ENCODE data around the gene TRABD2A.
"Not testable (repeated sequence)": the region's sequence is repeated elsewhere in the genome, so short reads cannot be mapped to it uniquely, and the experiment has no call there.

The TRABD2A gene

DNA sequence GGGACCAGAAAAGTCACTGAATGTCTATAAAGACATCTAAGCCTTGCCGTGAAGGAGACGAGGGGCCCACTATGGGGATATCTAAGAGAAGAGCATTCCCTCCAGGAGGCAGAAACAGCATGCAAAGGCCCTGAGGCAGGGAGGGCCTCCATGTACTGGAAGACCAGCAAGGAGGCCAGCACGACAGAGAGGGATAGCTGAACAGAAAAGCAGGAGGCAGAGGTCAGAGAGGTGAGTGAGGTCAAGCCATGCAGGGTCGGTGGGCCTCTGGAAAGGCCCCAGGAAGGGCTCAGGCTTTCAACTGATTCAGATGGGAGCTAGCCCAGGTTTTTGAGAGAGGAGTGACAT lies 5.7 kb downstream of the TRABD2A start:
- no peaks in the 10 kb centered on the region for H3K36me3 ChIP-seq (ENCODE audit: insufficient read depth, low read length)
- H3K27me3 ChIP-seq (ENCODE audit: control insufficient read depth, insufficient read depth, low read length), result peaks cover 22% of the 10 kb centered on the region
- H3K9ac ChIP-seq (ENCODE audit: low read depth, low read length), result no peak overlapping the region
- H3K4me3 ChIP-seq (ENCODE audit: low read length), result no peak overlapping the region
- no peaks in the 10 kb centered on the region for H3K9me3 ChIP-seq (replicated peaks; ENCODE audit: low read length)
- H3K4me2 ChIP-seq (ENCODE audit: low read length), result no peak overlapping the region
- H3K4me1 ChIP-seq (ENCODE audit: control insufficient read depth, insufficient read depth, low read length), result peaks cover 3% of the 10 kb centered on the region

DNA sequence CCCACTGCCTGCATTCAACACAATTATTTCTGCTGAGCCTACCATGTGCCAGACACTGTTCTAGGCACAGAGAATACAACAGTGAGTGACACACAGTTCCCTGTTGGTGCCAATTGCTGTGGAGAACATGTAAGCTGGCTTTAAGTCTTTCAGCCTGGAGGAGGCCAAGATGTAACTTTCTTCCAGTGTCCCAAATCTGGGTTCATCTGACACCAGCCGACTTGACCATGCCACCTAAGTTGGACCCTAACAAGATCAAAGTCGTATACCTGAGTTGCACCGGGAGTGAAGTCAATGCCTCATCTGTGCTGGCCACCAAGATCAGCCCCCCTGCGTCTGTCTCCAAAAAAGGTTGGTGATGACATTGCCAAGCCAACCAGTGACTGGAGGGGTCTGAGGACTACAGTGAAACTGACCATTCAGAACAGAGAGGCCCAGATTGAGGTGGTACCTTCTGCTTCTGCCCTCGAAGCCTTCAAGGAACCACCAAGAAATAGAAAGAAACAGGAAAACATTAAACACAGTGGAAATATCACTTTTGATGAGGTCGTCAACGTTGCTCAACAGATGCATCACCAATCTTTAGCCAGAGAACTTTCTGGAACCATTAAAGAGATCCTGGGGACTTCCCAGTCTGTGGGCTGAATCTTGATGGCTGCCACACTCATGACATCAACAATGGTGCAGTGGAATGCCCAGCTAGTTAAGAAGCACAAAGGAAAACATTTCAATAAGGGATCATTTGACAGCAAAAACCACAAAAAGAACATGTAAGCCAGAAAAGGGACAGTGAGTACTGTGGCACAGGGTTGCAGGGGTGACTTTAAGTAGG lies 6.3 kb downstream of the TRABD2A start:
- H3K4me2 ChIP-seq (ENCODE audit: low read length), result no peak overlapping the region
- H3K36me3 ChIP-seq (ENCODE audit: insufficient read depth, low read length), result no peaks in the 10 kb centered on the region
- H3K9me3 ChIP-seq (replicated peaks; ENCODE audit: low read length), result no peaks in the 10 kb centered on the region
- peaks cover 18% of the 10 kb centered on the region for H3K27me3 ChIP-seq (ENCODE audit: control insufficient read depth, insufficient read depth, low read length)
- H3K4me3 ChIP-seq (ENCODE audit: low read length), result no peak overlapping the region
- H3K9ac ChIP-seq (ENCODE audit: low read depth, low read length), result no peak overlapping the region
- H3K4me1 ChIP-seq (ENCODE audit: control insufficient read depth, insufficient read depth, low read length), result no peaks in the 10 kb centered on the region

- Histone ChIP-seq H3K9me3 (replicated peaks; ENCODE audit: low read length) (no peaks in the 10 kb centered on the region), H3K4me1 (ENCODE audit: control insufficient read depth, insufficient read depth, low read length) (no peaks in the 10 kb centered on the region), H3K4me3 (ENCODE audit: low read length) (no peak overlapping the region), H3K36me3 (ENCODE audit: insufficient read depth, low read length) (no peaks in the 10 kb centered on the region), H3K9ac (ENCODE audit: low read depth, low read length) (no peak overlapping the region), H3K4me2 (ENCODE audit: low read length) (no peak overlapping the region), H3K27me3 (ENCODE audit: control insufficient read depth, insufficient read depth, low read length) (peaks cover 9% of the 10 kb centered on the region)
These were observed 7.5 kb downstream of the TRABD2A start for GRCh38 chr2:84873350-84873749.

GRCh38 chr2:84872691-84873090 lies 8.2 kb downstream of the TRABD2A start:
- H3K27me3 ChIP-seq (ENCODE audit: control insufficient read depth, insufficient read depth, low read length); H3K4me2 ChIP-seq (ENCODE audit: low read length); H3K4me1 ChIP-seq (ENCODE audit: control insufficient read depth, insufficient read depth, low read length); H3K4me3 ChIP-seq (ENCODE audit: low read length); H3K9me3 ChIP-seq (replicated peaks; ENCODE audit: low read length); H3K9ac ChIP-seq (ENCODE audit: low read depth, low read length); H3K36me3 ChIP-seq (ENCODE audit: insufficient read depth, low read length): not testable (repeated sequence)

GRCh38 chr2:84870306-84870705 lies 10.6 kb downstream of the TRABD2A start:
- Histone ChIP-seq H3K36me3 (ENCODE audit: insufficient read depth, low read length) (no peaks in the 10 kb centered on the region), H3K27me3 (ENCODE audit: control insufficient read depth, insufficient read depth, low read length) (peaks cover 4% of the 10 kb centered on the region), H3K9ac (ENCODE audit: low read depth, low read length) (no peak overlapping the region), H3K4me1 (ENCODE audit: control insufficient read depth, insufficient read depth, low read length) (no peaks in the 10 kb centered on the region), H3K9me3 (replicated peaks; ENCODE audit: low read length) (no peaks in the 10 kb centered on the region), H3K4me2 (ENCODE audit: low read length) (no peak overlapping the region), H3K4me3 (ENCODE audit: low read length) (no peak overlapping the region)

DNA sequence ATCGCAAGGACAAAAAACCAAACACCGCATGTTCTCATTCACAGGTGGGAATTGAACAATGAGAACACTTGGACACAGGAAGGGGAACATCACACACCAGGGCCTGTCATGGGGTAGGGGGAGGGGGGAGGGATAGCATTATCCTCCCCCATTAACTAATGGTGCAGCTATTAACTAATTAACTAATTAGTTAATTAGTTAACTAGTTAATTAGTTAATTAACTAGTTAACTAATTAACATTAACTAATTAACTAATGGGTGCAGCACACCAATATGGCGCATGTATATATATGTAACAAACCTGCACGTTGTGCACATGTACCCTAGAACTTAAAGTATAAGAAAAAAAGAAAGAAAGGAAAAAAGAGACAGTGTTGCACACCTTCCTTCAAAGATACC lies 12.6 kb downstream of the TRABD2A start:
- not testable (repeated sequence) for H3K27me3 ChIP-seq (ENCODE audit: control insufficient read depth, insufficient read depth, low read length); H3K36me3 ChIP-seq (ENCODE audit: insufficient read depth, low read length); H3K4me2 ChIP-seq (ENCODE audit: low read length); H3K4me1 ChIP-seq (ENCODE audit: control insufficient read depth, insufficient read depth, low read length); H3K9ac ChIP-seq (ENCODE audit: low read depth, low read length); H3K4me3 ChIP-seq (ENCODE audit: low read length); H3K9me3 ChIP-seq (replicated peaks; ENCODE audit: low read length)

GRCh38 chr2:84866122-84866521 lies 14.8 kb downstream of the TRABD2A start:
- Histone ChIP-seq H3K9me3 (replicated peaks; ENCODE audit: low read length) (no peaks in the 10 kb centered on the region), H3K4me2 (ENCODE audit: low read length) (no peak overlapping the region), H3K4me3 (ENCODE audit: low read length) (no peak overlapping the region), H3K36me3 (ENCODE audit: insufficient read depth, low read length) (no peaks in the 10 kb centered on the region), H3K9ac (ENCODE audit: low read depth, low read length) (no peak overlapping the region), H3K4me1 (ENCODE audit: control insufficient read depth, insufficient read depth, low read length) (no peaks in the 10 kb centered on the region), H3K27me3 (ENCODE audit: control insufficient read depth, insufficient read depth, low read length) (peaks cover 8% of the 10 kb centered on the region)

DNA sequence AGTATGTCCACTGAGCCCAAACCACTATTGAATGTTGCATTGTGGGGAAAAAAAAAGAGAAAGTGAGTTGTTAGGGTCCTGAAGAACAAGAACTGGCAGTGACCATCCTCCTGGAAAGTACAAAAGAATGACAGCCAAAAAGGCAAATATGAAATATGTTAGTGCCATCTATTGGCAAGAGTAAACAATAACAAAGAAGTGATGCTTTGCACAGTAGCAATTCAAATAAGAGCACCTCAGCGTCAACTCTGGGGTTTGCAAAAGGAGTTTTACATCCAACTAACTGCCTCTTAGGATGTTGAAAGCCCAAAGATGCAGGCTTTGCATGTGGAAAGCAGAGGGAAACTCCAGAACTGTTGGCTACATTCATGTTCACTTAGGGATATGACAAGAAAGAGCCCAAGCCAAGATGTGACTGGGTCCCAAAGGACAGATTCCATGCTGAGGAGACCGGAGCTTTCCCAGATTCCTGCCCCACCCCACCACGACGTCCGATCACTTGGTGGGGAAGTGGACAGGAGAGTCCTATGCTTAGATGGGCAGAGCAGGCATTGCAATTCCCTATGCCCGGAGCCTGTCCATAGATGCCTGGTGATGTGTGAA lies 15.6 kb downstream of the TRABD2A start:
- H3K4me1 ChIP-seq (ENCODE audit: control insufficient read depth, insufficient read depth, low read length), result no peaks in the 10 kb centered on the region
- peaks cover 13% of the 10 kb centered on the region for H3K27me3 ChIP-seq (ENCODE audit: control insufficient read depth, insufficient read depth, low read length)
- H3K9me3 ChIP-seq (replicated peaks; ENCODE audit: low read length), result no peaks in the 10 kb centered on the region
- no peak overlapping the region for H3K4me2 ChIP-seq (ENCODE audit: low read length)
- no peaks in the 10 kb centered on the region for H3K36me3 ChIP-seq (ENCODE audit: insufficient read depth, low read length)
- no peak overlapping the region for H3K9ac ChIP-seq (ENCODE audit: low read depth, low read length)
- no peak overlapping the region for H3K4me3 ChIP-seq (ENCODE audit: low read length)

- no peaks in the 10 kb centered on the region for H3K4me1 ChIP-seq (ENCODE audit: control insufficient read depth, insufficient read depth, low read length)
- peaks cover 13% of the 10 kb centered on the region for H3K27me3 ChIP-seq (ENCODE audit: control insufficient read depth, insufficient read depth, low read length)
- no peak overlapping the region for H3K4me3 ChIP-seq (ENCODE audit: low read length)
- H3K9ac ChIP-seq (ENCODE audit: low read depth, low read length), result no peak overlapping the region
- no peak overlapping the region for H3K4me2 ChIP-seq (ENCODE audit: low read length)
- no peaks in the 10 kb centered on the region for H3K36me3 ChIP-seq (ENCODE audit: insufficient read depth, low read length)
- no peaks in the 10 kb centered on the region for H3K9me3 ChIP-seq (replicated peaks; ENCODE audit: low read length)
These were observed 18.9 kb downstream of the TRABD2A start for GRCh38 chr2:84862006-84862405.

GRCh38 chr2:84861539-84861938 lies 19.3 kb downstream of the TRABD2A start:
- Histone ChIP-seq H3K27me3 (ENCODE audit: control insufficient read depth, insufficient read depth, low read length) (peaks cover 13% of the 10 kb centered on the region), H3K4me2 (ENCODE audit: low read length) (no peak overlapping the region), H3K4me1 (ENCODE audit: control insufficient read depth, insufficient read depth, low read length) (no peaks in the 10 kb centered on the region), H3K9ac (ENCODE audit: low read depth, low read length) (no peak overlapping the region), H3K9me3 (replicated peaks; ENCODE audit: low read length) (no peaks in the 10 kb centered on the region), H3K4me3 (ENCODE audit: low read length) (no peak overlapping the region), H3K36me3 (ENCODE audit: insufficient read depth, low read length) (no peaks in the 10 kb centered on the region)

- H3K9me3 ChIP-seq (replicated peaks; ENCODE audit: low read length), result no peaks in the 10 kb centered on the region
- no peaks in the 10 kb centered on the region for H3K36me3 ChIP-seq (ENCODE audit: insufficient read depth, low read length)
- H3K9ac ChIP-seq (ENCODE audit: low read depth, low read length), result no peak overlapping the region
- peaks cover 22% of the 10 kb centered on the region for H3K27me3 ChIP-seq (ENCODE audit: control insufficient read depth, insufficient read depth, low read length)
- no peak overlapping the region for H3K4me3 ChIP-seq (ENCODE audit: low read length)
- no peak overlapping the region for H3K4me2 ChIP-seq (ENCODE audit: low read length)
- no peaks in the 10 kb centered on the region for H3K4me1 ChIP-seq (ENCODE audit: control insufficient read depth, insufficient read depth, low read length)
These were observed 21.9 kb downstream of the TRABD2A start for GRCh38 chr2:84858937-84859336.

- no peak overlapping the region for H3K4me2 ChIP-seq (ENCODE audit: low read length)
- no peaks in the 10 kb centered on the region for H3K36me3 ChIP-seq (ENCODE audit: insufficient read depth, low read length)
- H3K27me3 ChIP-seq (ENCODE audit: control insufficient read depth, insufficient read depth, low read length), result peaks cover 22% of the 10 kb centered on the region
- H3K9ac ChIP-seq (ENCODE audit: low read depth, low read length), result no peak overlapping the region
- H3K9me3 ChIP-seq (replicated peaks; ENCODE audit: low read length), result no peaks in the 10 kb centered on the region
- H3K4me1 ChIP-seq (ENCODE audit: control insufficient read depth, insufficient read depth, low read length), result no peaks in the 10 kb centered on the region
- no peak overlapping the region for H3K4me3 ChIP-seq (ENCODE audit: low read length)
These were observed 22.8 kb downstream of the TRABD2A start for GRCh38 chr2:84858123-84858522.
